ENCODE measurements around the gene PARP14. TPM values are rescaled to one million over a fixed set of nuclear protein-coding genes. Genes with fewer than 3 reads are reported as not detected.
"Not testable (repeated sequence)": the region's sequence is repeated elsewhere in the genome, so short reads cannot be mapped to it uniquely, and the experiment has no call there.

PARP14 gene
- total RNA-seq, 1 donor from 2014 or later, result 21.9 TPM

GRCh38 chr3:122732682-122733525 is 52.3 kb downstream of the PARP14 start:
- H3K36me3 ChIP-seq (ENCODE audit: control insufficient read depth in 3 of 3, insufficient read depth in 3 of 3, low read length in 3 of 3); H3K4me1 ChIP-seq (ENCODE audit: control insufficient read depth in 3 of 3, insufficient read depth in 3 of 3, low read length in 3 of 3); H3K27me3 ChIP-seq (ENCODE audit: control insufficient read depth in 3 of 3, insufficient read depth in 3 of 3, low read length in 3 of 3); H3K9ac ChIP-seq (ENCODE audit: low read depth in 1 of 3, low read length in 3 of 3); H3K9me3 ChIP-seq (ENCODE audit: control insufficient read depth in 3 of 3, low read length in 3 of 3); H3K27ac ChIP-seq (ENCODE audit: low read depth, low read length); H3K4me3 ChIP-seq (ENCODE audit: low read length in 3 of 3): not testable (repeated sequence)

- Histone ChIP-seq H3K9ac (ENCODE audit: low read depth in 1 of 3, low read length in 3 of 3) (no peak overlapping the region), H3K4me3 (ENCODE audit: low read length in 3 of 3) (no peak overlapping the region), H3K9me3 (ENCODE audit: control insufficient read depth in 3 of 3, low read length in 3 of 3) (no peaks in the 10 kb centered on the region), H3K36me3 (ENCODE audit: control insufficient read depth in 3 of 3, insufficient read depth in 3 of 3, low read length in 3 of 3) (peaks cover 12 to 33% (median 28%) of the 10 kb centered on the region in 3 donors), H3K27ac (ENCODE audit: low read depth, low read length) (no peak overlapping the region), H3K27me3 (ENCODE audit: control insufficient read depth in 3 of 3, insufficient read depth in 3 of 3, low read length in 3 of 3) (no peaks in the 10 kb centered on the region), H3K4me1 (ENCODE audit: control insufficient read depth in 3 of 3, insufficient read depth in 3 of 3, low read length in 3 of 3) (no peaks in the 10 kb centered on the region)
Measured at GRCh38 chr3:122739172-122739571, 58.5 kb downstream of the PARP14 start.

- Histone ChIP-seq H3K9me3 (ENCODE audit: control insufficient read depth in 3 of 3, low read length in 3 of 3) (no peaks in the 10 kb centered on the region), H3K27me3 (ENCODE audit: control insufficient read depth in 3 of 3, insufficient read depth in 3 of 3, low read length in 3 of 3) (no peaks in the 10 kb centered on the region), H3K4me1 (ENCODE audit: control insufficient read depth in 3 of 3, insufficient read depth in 3 of 3, low read length in 3 of 3) (no peaks in the 10 kb centered on the region), H3K27ac (ENCODE audit: low read depth, low read length) (no peak overlapping the region), H3K4me3 (ENCODE audit: low read length in 3 of 3) (no peak overlapping the region), H3K9ac (ENCODE audit: low read depth in 1 of 3, low read length in 3 of 3) (no peak overlapping the region), H3K36me3 (ENCODE audit: control insufficient read depth in 3 of 3, insufficient read depth in 3 of 3, low read length in 3 of 3) (peaks cover 12 to 33% (median 28%) of the 10 kb centered on the region in 3 donors)
Measured at GRCh38 chr3:122742234-122742633, 61.6 kb downstream of the PARP14 start.

- H3K9me3 ChIP-seq (ENCODE audit: control insufficient read depth in 3 of 3, low read length in 3 of 3), result no peaks in the 10 kb centered on the region
- no peaks in the 10 kb centered on the region for H3K27me3 ChIP-seq (ENCODE audit: control insufficient read depth in 3 of 3, insufficient read depth in 3 of 3, low read length in 3 of 3)
- no peaks in the 10 kb centered on the region for H3K4me1 ChIP-seq (ENCODE audit: control insufficient read depth in 3 of 3, insufficient read depth in 3 of 3, low read length in 3 of 3)
- H3K27ac ChIP-seq (ENCODE audit: low read depth, low read length), result no peak overlapping the region
- H3K36me3 ChIP-seq (ENCODE audit: control insufficient read depth in 3 of 3, insufficient read depth in 3 of 3, low read length in 3 of 3), result peaks cover 12 to 33% (median 28%) of the 10 kb centered on the region in 3 donors
- H3K4me3 ChIP-seq (ENCODE audit: low read length in 3 of 3), result no peak overlapping the region
- H3K9ac ChIP-seq (ENCODE audit: low read depth in 1 of 3, low read length in 3 of 3), result no peak overlapping the region
Measured at GRCh38 chr3:122743581-122744120, 63.0 kb downstream of the PARP14 start.

- peaks cover 6 to 23% (median 13%) of the 10 kb centered on the region in 3 donors for H3K36me3 ChIP-seq (ENCODE audit: control insufficient read depth in 3 of 3, insufficient read depth in 3 of 3, low read length in 3 of 3)
- no peak overlapping the region for H3K4me3 ChIP-seq (ENCODE audit: low read length in 3 of 3)
- no peak overlapping the region for H3K27ac ChIP-seq (ENCODE audit: low read depth, low read length)
- H3K4me1 ChIP-seq (ENCODE audit: control insufficient read depth in 3 of 3, insufficient read depth in 3 of 3, low read length in 3 of 3), result no peaks in the 10 kb centered on the region
- no peaks in the 10 kb centered on the region for H3K9me3 ChIP-seq (ENCODE audit: control insufficient read depth in 3 of 3, low read length in 3 of 3)
- H3K27me3 ChIP-seq (ENCODE audit: control insufficient read depth in 3 of 3, insufficient read depth in 3 of 3, low read length in 3 of 3), result no peaks in the 10 kb centered on the region
- no peak overlapping the region for H3K9ac ChIP-seq (ENCODE audit: low read depth in 1 of 3, low read length in 3 of 3)
Measured at GRCh38 chr3:122745369-122746021, 64.9 kb downstream of the PARP14 start.

GRCh38 chr3:122747295-122747694 is 66.7 kb downstream of the PARP14 start:
- H3K4me1 ChIP-seq (ENCODE audit: control insufficient read depth in 3 of 3, insufficient read depth in 3 of 3, low read length in 3 of 3); H3K9ac ChIP-seq (ENCODE audit: low read depth in 1 of 3, low read length in 3 of 3): not testable (repeated sequence)
- peaks cover 2 to 34% (median 18%) of the 10 kb centered on the region in 3 donors for H3K36me3 ChIP-seq (ENCODE audit: control insufficient read depth in 3 of 3, insufficient read depth in 3 of 3, low read length in 3 of 3)

GRCh38 chr3:122748347-122748746 is 67.7 kb downstream of the PARP14 start:
- Histone ChIP-seq H3K4me3 (ENCODE audit: low read length in 3 of 3) (no peak overlapping the region), H3K9me3 (ENCODE audit: control insufficient read depth in 3 of 3, low read length in 3 of 3) (no peaks in the 10 kb centered on the region), H3K9ac (ENCODE audit: low read depth in 1 of 3, low read length in 3 of 3) (no peak overlapping the region), H3K27me3 (ENCODE audit: control insufficient read depth in 3 of 3, insufficient read depth in 3 of 3, low read length in 3 of 3) (no peaks in the 10 kb centered on the region), H3K27ac (ENCODE audit: low read depth, low read length) (no peak overlapping the region), H3K4me1 (ENCODE audit: control insufficient read depth in 3 of 3, insufficient read depth in 3 of 3, low read length in 3 of 3) (no peaks in the 10 kb centered on the region), H3K36me3 (ENCODE audit: control insufficient read depth in 3 of 3, insufficient read depth in 3 of 3, low read length in 3 of 3) (peaks cover 7 to 33% (median 19%) of the 10 kb centered on the region in 3 donors)

More at GRCh38 chr3:122747295-122747694, 66.7 kb downstream of the PARP14 start:
- H3K27me3 ChIP-seq (ENCODE audit: control insufficient read depth in 3 of 3, insufficient read depth in 3 of 3, low read length in 3 of 3); H3K4me3 ChIP-seq (ENCODE audit: low read length in 3 of 3); H3K27ac ChIP-seq (ENCODE audit: low read depth, low read length); H3K9me3 ChIP-seq (ENCODE audit: control insufficient read depth in 3 of 3, low read length in 3 of 3): not testable (repeated sequence)

- Histone ChIP-seq H3K9me3 (ENCODE audit: control insufficient read depth in 3 of 3, low read length in 3 of 3) (peaks cover 0 to 2% (median 0%) of the 10 kb centered on the region in 3 donors), H3K4me1 (ENCODE audit: control insufficient read depth in 3 of 3, insufficient read depth in 3 of 3, low read length in 3 of 3) (peaks cover 0 to 10% (median 0%) of the 10 kb centered on the region in 3 donors), H3K27me3 (ENCODE audit: control insufficient read depth in 3 of 3, insufficient read depth in 3 of 3, low read length in 3 of 3) (no peaks in the 10 kb centered on the region), H3K27ac (ENCODE audit: low read depth, low read length) (no peak overlapping the region), H3K9ac (ENCODE audit: low read depth in 1 of 3, low read length in 3 of 3) (no peak overlapping the region), H3K36me3 (ENCODE audit: control insufficient read depth in 3 of 3, insufficient read depth in 3 of 3, low read length in 3 of 3) (peaks cover 14 to 46% (median 43%) of the 10 kb centered on the region in 3 donors), H3K4me3 (ENCODE audit: low read length in 3 of 3) (no peak overlapping the region)
Measured at GRCh38 chr3:122754929-122755328, 74.3 kb downstream of the PARP14 start.

- peaks cover 0 to 2% (median 0%) of the 10 kb centered on the region in 3 donors for H3K9me3 ChIP-seq (ENCODE audit: control insufficient read depth in 3 of 3, low read length in 3 of 3)
- no peak overlapping the region for H3K9ac ChIP-seq (ENCODE audit: low read depth in 1 of 3, low read length in 3 of 3)
- no peaks in the 10 kb centered on the region for H3K27me3 ChIP-seq (ENCODE audit: control insufficient read depth in 3 of 3, insufficient read depth in 3 of 3, low read length in 3 of 3)
- H3K4me1 ChIP-seq (ENCODE audit: control insufficient read depth in 3 of 3, insufficient read depth in 3 of 3, low read length in 3 of 3), result peaks cover 2 to 11% (median 3%) of the 10 kb centered on the region in 3 donors
- H3K36me3 ChIP-seq (ENCODE audit: control insufficient read depth in 3 of 3, insufficient read depth in 3 of 3, low read length in 3 of 3), result peaks cover 14 to 44% (median 43%) of the 10 kb centered on the region in 3 donors
- no peak overlapping the region for H3K4me3 ChIP-seq (ENCODE audit: low read length in 3 of 3)
- no peak overlapping the region for H3K27ac ChIP-seq (ENCODE audit: low read depth, low read length)
Measured at GRCh38 chr3:122755491-122755890, 74.9 kb downstream of the PARP14 start.
